Activated CD4-positive, alpha-beta T cell treated with anti-CD3 and anti-CD28 coated beads for 36 hours (primary cell): Measurements from ENCODE around the gene DEFB131B. TPM values are rescaled to one million over a fixed set of nuclear protein-coding genes. Genes with fewer than 3 reads are reported as not detected.
"Not testable (repeated sequence)": the region's sequence is repeated elsewhere in the genome, so short reads cannot be mapped to it uniquely, and the experiment has no call there.

ENCODE experiments used
- ATAC-seq: fragments of 200-7000 bp; cut with Tn5 transposase; one replicate; pipeline ENCODE4 v1.10.0; 2021; ENCODE audit warnings: mild to moderate bottlenecking, moderate library complexity
- CTCF ChIA-PET: fragments of 350-600 bp; sonication (Branson Sonifier 250); formaldehyde crosslinking; loops from one replicate; lab custom pipeline; 2021; ENCODE audit warnings: antibody characterized with exemption; lab: Charles Lee
- POLR2A ChIA-PET: fragments of 350-600 bp; sonication (Branson Sonifier 250); formaldehyde crosslinking; loops from one replicate; lab custom pipeline; 2021; ENCODE audit warnings: antibody characterized with exemption, inconsistent platforms; lab: Charles Lee
- DNase-seq: peaks from one replicate; pipeline ENCODE4 v3.0.0-alpha.2; 2020
- H3K27ac Mint-ChIP-seq: one replicate; pipeline ENCODE4 v1.8.0; 2021; ENCODE audit warnings: mixed read lengths
- H3K27me3 Mint-ChIP-seq: one replicate; pipeline ENCODE4 v1.8.0; 2021; ENCODE audit warnings: mixed read lengths
- H3K36me3 Mint-ChIP-seq: one replicate; pipeline ENCODE4 v1.8.0; 2021; ENCODE audit warnings: low read depth, mixed read lengths
- H3K4me1 Mint-ChIP-seq: one replicate; pipeline ENCODE4 v1.8.0; 2021; ENCODE audit warnings: mixed read lengths
- H3K4me3 Mint-ChIP-seq: one replicate; pipeline ENCODE4 v1.8.0; 2021; ENCODE audit warnings: mild to moderate bottlenecking, moderate library complexity, mixed read lengths
- H3K9me3 Mint-ChIP-seq: one replicate; pipeline ENCODE4 v1.8.0; 2021; ENCODE audit warnings: low read depth, mixed read lengths
- intact Hi-C, 2 experiments: fragments of 100-400 bp; cut with DNase I in 1 of 2; cut with micrococcal nuclease in 1 of 2; formaldehyde crosslinking; loops; one replicate each; pipeline versions ENCODE4 v1.14.2 to v1.15.1; 2022 to 2024; cut with DNase I, micrococcal nuclease
- total RNA-seq, 2 experiments: library from RNA; stranded (reverse); gene quantifications; one replicate each; pipeline ENCODE4 v1.2.3, GENCODE V29; 2021

Gene DEFB131B
- total RNA-seq, 2 experiments from 2014 or later, result not detected

- H3K4me1 Mint-ChIP-seq, DNase-seq, CTCF ChIA-PET, H3K9me3 Mint-ChIP-seq, POLR2A ChIA-PET, H3K27me3 Mint-ChIP-seq, H3K27ac Mint-ChIP-seq, intact Hi-C loops, H3K4me3 Mint-ChIP-seq: not testable (repeated sequence)
- H3K36me3 Mint-ChIP-seq, result peaks cover 10% of the 10 kb centered on the region
- ATAC-seq, result peak; percentile 60
Observed at GRCh38 chr11:71869931-71870330, 8.3 kb upstream of the DEFB131B start.

GRCh38 chr11:71870661-71871060 lies 7.6 kb upstream of the DEFB131B start:
- H3K4me3 Mint-ChIP-seq, DNase-seq, H3K9me3 Mint-ChIP-seq, ATAC-seq, H3K27ac Mint-ChIP-seq, H3K4me1 Mint-ChIP-seq, POLR2A ChIA-PET, H3K27me3 Mint-ChIP-seq, CTCF ChIA-PET, intact Hi-C loops: not testable (repeated sequence)
- peaks cover 10% of the 10 kb centered on the region for H3K36me3 Mint-ChIP-seq

GRCh38 chr11:71876262-71876661 lies 2.0 kb upstream of the DEFB131B start:
- POLR2A ChIA-PET, H3K9me3 Mint-ChIP-seq, ATAC-seq, CTCF ChIA-PET, H3K27ac Mint-ChIP-seq, H3K27me3 Mint-ChIP-seq, H3K4me1 Mint-ChIP-seq, DNase-seq, H3K4me3 Mint-ChIP-seq, intact Hi-C loops: not testable (repeated sequence)
- peaks cover 18% of the 10 kb centered on the region for H3K36me3 Mint-ChIP-seq

- ATAC-seq, intact Hi-C loops, H3K27ac Mint-ChIP-seq, CTCF ChIA-PET, H3K4me1 Mint-ChIP-seq, H3K9me3 Mint-ChIP-seq, H3K4me3 Mint-ChIP-seq, H3K27me3 Mint-ChIP-seq, POLR2A ChIA-PET, DNase-seq: not testable (repeated sequence)
- H3K36me3 Mint-ChIP-seq, result peaks cover 13% of the 10 kb centered on the region
Observed at GRCh38 chr11:71885806-71886205, 7.6 kb downstream of the DEFB131B start.

GRCh38 chr11:71888335-71889010 lies 10.2 kb downstream of the DEFB131B start:
- intact Hi-C loops, POLR2A ChIA-PET, DNase-seq: not testable (repeated sequence)

GRCh38 chr11:71889181-71889872 lies 11.1 kb downstream of the DEFB131B start:
- intact Hi-C loops, DNase-seq, H3K4me1 Mint-ChIP-seq, H3K27ac Mint-ChIP-seq, H3K36me3 Mint-ChIP-seq, POLR2A ChIA-PET, H3K27me3 Mint-ChIP-seq, H3K4me3 Mint-ChIP-seq, H3K9me3 Mint-ChIP-seq, CTCF ChIA-PET, ATAC-seq: not testable (repeated sequence)

More at GRCh38 chr11:71888335-71889010, 10.2 kb downstream of the DEFB131B start:
- H3K4me1 Mint-ChIP-seq, H3K27me3 Mint-ChIP-seq, ATAC-seq, H3K4me3 Mint-ChIP-seq, H3K9me3 Mint-ChIP-seq, H3K27ac Mint-ChIP-seq, CTCF ChIA-PET, H3K36me3 Mint-ChIP-seq: not testable (repeated sequence)

GRCh38 chr11:71895961-71896360 lies 17.7 kb downstream of the DEFB131B start:
- CTCF ChIA-PET, result no interaction called here
- intact Hi-C loops, result no loop called here
- no peak for ATAC-seq

GRCh38 chr11:71901137-71901536 lies 22.9 kb downstream of the DEFB131B start:
- H3K4me1 Mint-ChIP-seq, H3K27ac Mint-ChIP-seq, intact Hi-C loops, H3K9me3 Mint-ChIP-seq, CTCF ChIA-PET, POLR2A ChIA-PET, H3K27me3 Mint-ChIP-seq, H3K4me3 Mint-ChIP-seq, ATAC-seq, DNase-seq: not testable (repeated sequence)
- peaks cover 34% of the 10 kb centered on the region for H3K36me3 Mint-ChIP-seq

More at GRCh38 chr11:71895961-71896360, 17.7 kb downstream of the DEFB131B start:
- H3K9me3 Mint-ChIP-seq, result no peaks in the 10 kb centered on the region
- no peak overlapping the region for H3K27ac Mint-ChIP-seq
- no peak for DNase-seq
- no peak overlapping the region for H3K4me3 Mint-ChIP-seq
- no peaks in the 10 kb centered on the region for H3K27me3 Mint-ChIP-seq
- H3K4me1 Mint-ChIP-seq, result no peaks in the 10 kb centered on the region
- POLR2A ChIA-PET, result no interaction called here
- H3K36me3 Mint-ChIP-seq, result peaks cover 31% of the 10 kb centered on the region

GRCh38 chr11:71908218-71908617 lies 30.0 kb downstream of the DEFB131B start:
- Mint-ChIP-seq H3K27ac (no peak overlapping the region), H3K4me3 (no peak overlapping the region), H3K27me3 (no peaks in the 10 kb centered on the region), H3K36me3 (peaks cover 44% of the 10 kb centered on the region), H3K9me3 (no peaks in the 10 kb centered on the region), H3K4me1 (peaks cover 12% of the 10 kb centered on the region)
- ATAC-seq (no peak), DNase-seq (no peak)
- intact Hi-C loops, result no loop called here
- CTCF ChIA-PET, result interaction anchor here (0.6 to 0.7 kb wide), 2 partner anchors 186 to 235 kb away, joined by 3 read pairs; no protein-coding TSS in a partner anchor
- POLR2A ChIA-PET, result no interaction called here

- H3K4me3 Mint-ChIP-seq, H3K9me3 Mint-ChIP-seq, DNase-seq, ATAC-seq, POLR2A ChIA-PET, H3K27me3 Mint-ChIP-seq: not testable (repeated sequence)
- H3K36me3 Mint-ChIP-seq, result peaks cover 52% of the 10 kb centered on the region
- CTCF ChIA-PET, result interaction anchor here (1.5 kb wide), 1 partner anchor 18 kb away, joined by 11 read pairs; the partner anchor contains the start of genes RNF121 and XNDC1N
- peak overlapping the region; percentile 74 for H3K27ac Mint-ChIP-seq
- intact Hi-C loops, result loop anchor here in 1 of 2 experiments (1.0 to 5.0 kb wide), 2 partner anchors 46 to 312 kb away; partner anchors contain the start of gene INPPL1
- peaks cover 18% of the 10 kb centered on the region for H3K4me1 Mint-ChIP-seq
Observed at GRCh38 chr11:71910775-71911174, 32.5 kb downstream of the DEFB131B start.

- H3K36me3 Mint-ChIP-seq, result peaks cover 57% of the 10 kb centered on the region
Observed at GRCh38 chr11:71911321-71911985, 33.2 kb downstream of the DEFB131B start.

More at GRCh38 chr11:71911321-71911985, 33.2 kb downstream of the DEFB131B start:
- H3K4me3 Mint-ChIP-seq, H3K9me3 Mint-ChIP-seq, POLR2A ChIA-PET, H3K27me3 Mint-ChIP-seq, ATAC-seq: not testable (repeated sequence)
- CTCF ChIA-PET, result interaction anchor here (0.9 to 1.5 kb wide), 2 partner anchors 17 to 66 kb away, joined by 3 to 11 read pairs; partner anchors contain the start of genes RNF121 and XNDC1N
- Mint-ChIP-seq H3K27ac (peak overlapping the region; percentile 74), H3K4me1 (peaks cover 18% of the 10 kb centered on the region)
- intact Hi-C loops, result loop anchor here in 1 of 2 experiments (1.0 to 5.0 kb wide), 2 partner anchors 47 to 311 kb away; partner anchors contain the start of gene INPPL1
- peak; percentile 92 for DNase-seq
